Mesenchymal stem cell (in vitro differentiated cells and primary cell): Measurements from ENCODE around the gene ZNRD2.

ENCODE experiments used
- DNase-seq: peaks from one replicate; pipeline ENCODE4 v3.0.0-alpha.2; 2013
- H2AFZ ChIP-seq: one replicate; pipeline ENCODE4 v1.6.1; 2013; ENCODE audit warnings: low read depth, mild to moderate bottlenecking, control low read depth, inconsistent platforms, low read length, moderate library complexity
- H2AK5ac ChIP-seq: 2 replicates; pipeline ENCODE4 v1.6.1; 2013; ENCODE audit warnings: low read length, moderate library complexity, mild to moderate bottlenecking, inconsistent platforms; ENCODE audit not compliant: severe bottlenecking
- H2BK120ac ChIP-seq: one replicate; pipeline ENCODE4 v1.6.1; 2013; ENCODE audit warnings: low read depth, mild to moderate bottlenecking, inconsistent platforms, low read length, moderate library complexity
- H2BK12ac ChIP-seq, 2 experiments: one replicate each; pipeline ENCODE4 v1.6.1; 2013; ENCODE audit warnings: inconsistent platforms in 2 of 2, low read length in 2 of 2, mild to moderate bottlenecking in 2 of 2, moderate library complexity in 2 of 2, control low read depth in 1 of 2
- H2BK15ac ChIP-seq: one replicate; pipeline ENCODE4 v1.6.1; 2013; ENCODE audit warnings: mild to moderate bottlenecking, low read depth, inconsistent platforms; ENCODE audit not compliant: poor library complexity, severe bottlenecking
- H2BK5ac ChIP-seq: 2 replicates; pipeline ENCODE4 v1.6.1; 2013; ENCODE audit warnings: low read depth, mild to moderate bottlenecking, low read length, control low read depth, inconsistent platforms; ENCODE audit not compliant: poor library complexity, severe bottlenecking
- H3K14ac ChIP-seq, 2 experiments: one replicate each; pipeline ENCODE4 v1.6.1; 2013; ENCODE audit warnings: inconsistent platforms in 2 of 2, low read length in 2 of 2, control low read depth in 1 of 2, mild to moderate bottlenecking in 1 of 2, moderate library complexity in 1 of 2
- H3K18ac ChIP-seq, 2 experiments: one replicate each; pipeline ENCODE4 v1.6.1; 2013; ENCODE audit warnings: inconsistent platforms in 2 of 2, low read length in 2 of 2, control low read depth in 1 of 2, low read depth in 1 of 2, mild to moderate bottlenecking in 1 of 2
- H3K23ac ChIP-seq, 2 experiments: one replicate each; pipeline ENCODE4 v1.6.1; 2013; ENCODE audit warnings: inconsistent platforms in 2 of 2, low read length in 2 of 2, mild to moderate bottlenecking in 2 of 2, moderate library complexity in 2 of 2, control low read depth in 1 of 2
- H3K27ac ChIP-seq: 2 replicates; pipeline ENCODE4 v1.5.1; 2013; ENCODE audit warnings: mild to moderate bottlenecking, moderate library complexity, low read length, control low read depth, inconsistent platforms; ENCODE audit not compliant: poor library complexity, severe bottlenecking
- H3K27me3 ChIP-seq, 2 experiments: 2 replicates each; pipeline versions ENCODE4 v1.6.1 to v1.7.0; 2013; ENCODE audit warnings: low read length in 2 of 2, mild to moderate bottlenecking in 2 of 2, moderate library complexity in 2 of 2, control low read depth in 1 of 2, inconsistent platforms in 1 of 2; ENCODE audit not compliant: control insufficient read depth in 1 of 2, insufficient read depth in 1 of 2
- H3K36me3 ChIP-seq, 2 experiments: 2 replicates each; pipeline versions ENCODE4 v1.6.1 to v1.7.0; 2013; ENCODE audit warnings: low read length in 2 of 2, control low read depth in 1 of 2, inconsistent platforms in 1 of 2, low read depth in 1 of 2, mild to moderate bottlenecking in 1 of 2; ENCODE audit not compliant: insufficient read depth in 2 of 2, control insufficient read depth in 1 of 2
- H3K4ac ChIP-seq, 2 experiments: one replicate each; pipeline ENCODE4 v1.6.1; 2013; ENCODE audit warnings: inconsistent platforms in 2 of 2, low read length in 2 of 2, mild to moderate bottlenecking in 2 of 2, moderate library complexity in 2 of 2, control low read depth in 1 of 2, low read depth in 1 of 2
- H3K4me1 ChIP-seq: 2 replicates; pipeline ENCODE4 v1.6.1; 2013; ENCODE audit warnings: low read depth, low read length, control low read depth; ENCODE audit not compliant: control insufficient read depth, insufficient read depth
- H3K4me2 ChIP-seq: 2 replicates; pipeline ENCODE4 v1.6.1; 2013; ENCODE audit warnings: low read length, mild to moderate bottlenecking, inconsistent platforms; ENCODE audit not compliant: poor library complexity, severe bottlenecking
- H3K4me3 ChIP-seq, 2 experiments: 2 replicates each; pipeline versions ENCODE4 v1.5.1 to v1.7.0; 2013; ENCODE audit warnings: low read length in 2 of 2, mild to moderate bottlenecking in 2 of 2, control low read depth in 1 of 2, low read depth in 1 of 2; ENCODE audit not compliant: insufficient read depth in 1 of 2
- H3K79me1 ChIP-seq: replicated peaks from 2 replicates; pipeline ENCODE4 v1.6.1; 2013; ENCODE audit warnings: mild to moderate bottlenecking, control low read depth, low read length, inconsistent platforms; ENCODE audit not compliant: poor library complexity, severe bottlenecking
- H3K9ac ChIP-seq: 2 replicates; pipeline ENCODE4 v1.7.0; 2013; ENCODE audit warnings: mild to moderate bottlenecking, low read length, moderate library complexity
- H3K9me3 ChIP-seq: 2 replicates; pipeline ENCODE4 v1.7.0; 2013; ENCODE audit warnings: mild to moderate bottlenecking, low read length; ENCODE audit not compliant: control insufficient read depth
- H4K8ac ChIP-seq: one replicate; pipeline ENCODE4 v1.6.1; 2013; ENCODE audit warnings: inconsistent platforms, mild to moderate bottlenecking, low read length, moderate library complexity
- H4K91ac ChIP-seq: one replicate; pipeline ENCODE4 v1.6.1; 2013; ENCODE audit warnings: mild to moderate bottlenecking, low read length, inconsistent platforms
- WGBS: methylation state at CpG from one replicate; pipeline ENCODE4 v1.1.7; 2013; ENCODE audit warnings: mixed read lengths; 5-methylcytosine and 5-hydroxymethylcytosine counted together

ZNRD2 gene

DNA sequence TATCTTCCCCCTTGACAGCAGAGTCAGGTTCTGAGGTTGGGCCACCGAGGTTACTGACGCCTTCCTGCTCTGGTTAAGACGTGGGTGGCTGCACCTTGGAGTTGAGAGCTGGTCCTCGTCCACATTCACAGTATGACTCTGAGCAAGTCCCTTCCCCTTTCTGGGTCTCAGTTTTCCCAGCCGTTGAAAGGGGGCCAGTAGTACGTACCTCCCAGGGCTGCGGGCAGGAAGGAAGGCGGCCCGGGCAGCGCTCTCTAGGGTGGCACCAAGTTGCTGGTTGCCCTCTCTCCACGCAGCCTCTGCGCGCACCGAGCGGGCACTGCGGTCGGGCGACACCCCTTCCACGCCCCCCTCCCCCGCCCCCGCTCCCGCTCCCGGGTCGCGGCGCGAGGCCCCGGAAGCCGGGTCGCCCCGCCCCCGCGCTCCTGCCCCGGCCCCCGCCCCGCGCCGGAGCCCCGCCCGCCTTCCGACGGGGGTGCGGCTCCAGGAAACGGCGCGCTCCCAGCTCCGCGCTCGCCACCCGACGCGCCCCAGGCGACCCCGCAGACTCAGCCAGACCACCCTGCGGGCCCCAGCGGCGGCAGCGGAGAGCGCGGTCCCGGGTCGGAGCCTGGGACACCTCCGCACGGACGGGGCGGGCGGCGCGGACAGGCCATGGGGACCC, 5.4 kb downstream of the ZNRD2 start, which contains the start of gene EHBP1L1:
TSS of gene EHBP1L1 (plus strand) at position 486 of the 664 bp plus-strand sequence. CDS start 250 bp downstream, outside the sequence.
- no peaks in the 10 kb centered on the region for H3K9me3 ChIP-seq
- peak within 1 kb of the TSS in 1 of 2 experiments; percentile 68 for H3K14ac ChIP-seq
- peaks cover 25% of the 10 kb centered on the region for H3K79me1 ChIP-seq
- peak within 1 kb of the TSS; percentile 95 to 96 for H3K18ac ChIP-seq
- H2AFZ ChIP-seq = peak within 1 kb of the TSS; percentile 5
- H3K36me3 ChIP-seq = peaks cover 19 to 31% of the 10 kb centered on the region in 2 experiments
- peak within 1 kb of the TSS; percentile 94 to 97 for H2BK12ac ChIP-seq
- H3K4me2 ChIP-seq = peak within 1 kb of the TSS; percentile 78
- peak within 1 kb of the TSS; percentile 89 for H3K27ac ChIP-seq
- H2BK5ac ChIP-seq = no peak within 1 kb of the TSS
- under 1% methylated on average over 48 of the region's 69 CpGs for WGBS
- H3K27me3 ChIP-seq = no peaks in the 10 kb centered on the region
- peak within 1 kb of the TSS; percentile 35 for H2AK5ac ChIP-seq
- H3K23ac ChIP-seq = peak within 1 kb of the TSS in 1 of 2 experiments; percentile 94
- peak within 1 kb of the TSS; percentile 74 to 89 for H3K4me3 ChIP-seq
- H4K91ac ChIP-seq = peak within 1 kb of the TSS; percentile 94
- H2BK15ac ChIP-seq = peak within 1 kb of the TSS; percentile 96
- H3K4ac ChIP-seq = peak within 1 kb of the TSS; percentile 64 to 90
- H3K9ac ChIP-seq = peak within 1 kb of the TSS; percentile 90
- peak within 1 kb of the TSS; percentile 91 for H4K8ac ChIP-seq
- H2BK120ac ChIP-seq = peak within 1 kb of the TSS; percentile 83
- DNase-seq = peak; percentile 71
- peaks cover 52% of the 10 kb centered on the region for H3K4me1 ChIP-seq

DNA sequence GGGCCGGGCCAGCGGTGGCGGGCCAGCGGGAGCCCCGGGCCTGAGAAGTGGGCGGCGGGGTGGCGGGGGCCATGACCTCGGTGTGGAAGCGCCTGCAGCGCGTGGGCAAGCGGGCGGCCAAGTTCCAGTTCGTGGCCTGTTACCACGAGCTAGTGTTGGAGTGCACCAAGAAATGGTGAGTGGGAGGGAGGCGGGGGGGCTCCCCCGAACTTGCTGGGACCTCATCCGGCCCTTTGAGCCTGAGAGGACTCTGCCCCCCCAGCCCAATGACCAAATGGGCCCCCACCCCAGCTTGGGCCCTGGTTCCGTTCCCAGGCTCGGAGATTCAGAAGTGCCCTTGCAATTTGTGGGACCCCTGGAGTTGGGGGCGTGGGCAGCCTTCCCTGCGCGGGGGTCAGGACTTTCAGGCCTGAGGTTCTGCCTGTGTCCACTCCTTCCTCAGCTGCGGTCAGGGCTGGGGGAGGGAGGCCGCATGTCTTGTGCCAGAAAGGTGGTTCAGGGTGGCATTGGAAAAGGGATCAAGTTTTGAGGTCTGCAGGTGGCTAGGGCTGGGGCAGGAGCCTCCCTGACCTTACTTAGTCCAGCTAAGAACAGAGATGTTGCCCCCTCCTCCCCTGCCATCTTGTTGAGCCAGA, 6.1 kb downstream of the ZNRD2 start:
- DNase-seq = no peak
- H3K9me3 ChIP-seq = no peaks in the 10 kb centered on the region

GRCh38 chr11:65576867-65577755, 6.8 kb downstream of the ZNRD2 start:
- H3K14ac ChIP-seq = peak overlapping the region in 1 of 2 experiments; percentile 8
- peak overlapping the region; percentile 90 for H3K9ac ChIP-seq
- peaks cover 34 to 41% of the 10 kb centered on the region in 2 experiments for H3K36me3 ChIP-seq
- peaks cover 21% of the 10 kb centered on the region for H3K79me1 ChIP-seq
- peak overlapping the region; percentile 69 for H2BK120ac ChIP-seq
- H3K4me3 ChIP-seq = peak overlapping the region; percentile 12 to 89
- 53% methylated on average over 16 of the region's 18 CpGs for WGBS
- H2BK15ac ChIP-seq = peak overlapping the region; percentile 38
- H2AFZ ChIP-seq = no peak overlapping the region
- DNase-seq = peak; percentile 78
- peak overlapping the region; percentile 64 to 71 for H3K18ac ChIP-seq
- peak overlapping the region; percentile 62 for H3K4me2 ChIP-seq
- no peaks in the 10 kb centered on the region for H3K27me3 ChIP-seq
- H3K23ac ChIP-seq = no peak overlapping the region
- no peaks in the 10 kb centered on the region for H3K9me3 ChIP-seq
- H4K91ac ChIP-seq = peak overlapping the region; percentile 85
- H2AK5ac ChIP-seq = peak overlapping the region; percentile 45
- peak overlapping the region; percentile 51 to 70 for H2BK12ac ChIP-seq
- H2BK5ac ChIP-seq = no peak overlapping the region
- H3K4ac ChIP-seq = peak overlapping the region; percentile 10 to 46
- peak overlapping the region; percentile 21 for H4K8ac ChIP-seq
- H3K4me1 ChIP-seq = peaks cover 41% of the 10 kb centered on the region
- peak overlapping the region; percentile 62 for H3K27ac ChIP-seq

More for the DNA sequence above, 6.1 kb downstream of the ZNRD2 start:
- Histone ChIP-seq H3K27ac (peak overlapping the region; percentile 62), H3K18ac (peak overlapping the region; percentile 70 to 95), H3K23ac (no peak overlapping the region), H3K14ac (peak overlapping the region in 1 of 2 experiments; percentile 57), H3K27me3 (no peaks in the 10 kb centered on the region), H2AK5ac (peak overlapping the region; percentile 12), H4K91ac (peak overlapping the region; percentile 94), H3K9ac (peak overlapping the region; percentile 90), H2AFZ (no peak overlapping the region), H3K4me1 (peaks cover 46% of the 10 kb centered on the region), H2BK12ac (peak overlapping the region; percentile 51 to 55), H4K8ac (peak overlapping the region; percentile 87), H2BK120ac (peak overlapping the region; percentile 69), H3K4ac (peak overlapping the region; percentile 10 to 64), H3K36me3 (peaks cover 26 to 36% of the 10 kb centered on the region in 2 experiments), H3K4me3 (peak overlapping the region; percentile 74 to 89), H2BK5ac (no peak overlapping the region), H3K79me1 (peaks cover 21% of the 10 kb centered on the region), H2BK15ac (peak overlapping the region; percentile 92), H3K4me2 (peak overlapping the region; percentile 62)
- WGBS = 15% methylated on average over 16 of the region's 26 CpGs
